EL (cell line): Measurements from ENCODE around the gene STPG3.

Experiments
- DNase-seq: peaks from one replicate; pipeline ENCODE4 v3.0.0-alpha.2; 2016

STPG3 gene

DNA sequence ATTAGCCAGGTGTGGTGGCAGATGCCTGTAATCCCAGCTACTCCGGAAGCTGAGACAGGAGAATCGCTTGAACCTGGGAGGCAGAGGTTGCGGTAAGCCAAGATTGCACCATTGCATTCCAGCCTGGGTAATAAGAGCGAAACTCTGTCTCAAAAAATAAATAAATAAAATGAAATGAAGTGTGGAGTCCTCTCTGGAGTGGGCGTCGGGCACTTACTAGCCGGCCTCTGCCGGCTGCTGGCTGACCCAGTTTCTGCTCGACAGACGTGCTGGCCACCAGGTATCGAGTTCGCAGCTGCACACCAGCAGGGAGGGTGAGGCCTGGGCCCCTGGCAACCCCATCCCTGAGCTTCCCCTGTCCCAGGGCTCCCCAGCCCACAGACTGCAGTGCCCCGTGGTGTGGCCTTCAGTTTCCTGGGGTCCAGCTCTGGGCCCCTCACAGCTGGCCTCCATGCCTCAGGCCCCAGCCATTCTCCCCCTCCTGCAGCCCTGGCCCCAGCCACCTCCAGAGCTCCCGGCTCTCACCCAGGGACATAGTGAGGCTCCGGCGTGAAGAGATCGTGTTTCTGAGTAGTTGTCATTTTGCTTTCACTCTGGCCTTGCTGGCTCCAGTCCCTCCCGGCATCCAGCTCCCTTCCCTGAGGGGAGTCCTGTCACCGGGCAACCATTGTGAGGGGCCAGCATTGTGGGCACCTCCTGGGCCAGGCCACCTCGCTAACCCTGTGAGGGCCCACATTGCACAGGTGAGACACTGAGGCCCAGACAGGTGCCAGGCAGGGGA is 3.8 kb upstream of the STPG3 start:
- DNase-seq: no peak

DNA sequence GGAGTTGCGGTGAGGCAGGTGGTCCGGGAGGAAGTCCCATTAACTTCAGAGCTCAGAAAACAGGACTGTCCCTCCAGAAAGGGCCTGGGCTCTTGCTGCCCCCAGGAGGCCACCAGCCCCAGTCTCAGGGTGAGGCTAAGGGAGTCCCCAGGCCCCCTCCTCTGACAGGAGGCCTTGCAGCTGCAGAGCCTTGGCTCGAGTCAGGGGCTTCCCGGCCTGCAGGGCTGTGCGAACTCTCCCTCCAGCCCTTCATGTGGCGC is 3.2 kb upstream of the STPG3 start:
- DNase-seq: no peak

GRCh38 chr9:137250329-137251193 is 525 bp upstream of the STPG3 start:
- no peak for DNase-seq

- no peak for DNase-seq
Measured at GRCh38 chr9:137251490-137252268, 593 bp downstream of the STPG3 start.

DNA sequence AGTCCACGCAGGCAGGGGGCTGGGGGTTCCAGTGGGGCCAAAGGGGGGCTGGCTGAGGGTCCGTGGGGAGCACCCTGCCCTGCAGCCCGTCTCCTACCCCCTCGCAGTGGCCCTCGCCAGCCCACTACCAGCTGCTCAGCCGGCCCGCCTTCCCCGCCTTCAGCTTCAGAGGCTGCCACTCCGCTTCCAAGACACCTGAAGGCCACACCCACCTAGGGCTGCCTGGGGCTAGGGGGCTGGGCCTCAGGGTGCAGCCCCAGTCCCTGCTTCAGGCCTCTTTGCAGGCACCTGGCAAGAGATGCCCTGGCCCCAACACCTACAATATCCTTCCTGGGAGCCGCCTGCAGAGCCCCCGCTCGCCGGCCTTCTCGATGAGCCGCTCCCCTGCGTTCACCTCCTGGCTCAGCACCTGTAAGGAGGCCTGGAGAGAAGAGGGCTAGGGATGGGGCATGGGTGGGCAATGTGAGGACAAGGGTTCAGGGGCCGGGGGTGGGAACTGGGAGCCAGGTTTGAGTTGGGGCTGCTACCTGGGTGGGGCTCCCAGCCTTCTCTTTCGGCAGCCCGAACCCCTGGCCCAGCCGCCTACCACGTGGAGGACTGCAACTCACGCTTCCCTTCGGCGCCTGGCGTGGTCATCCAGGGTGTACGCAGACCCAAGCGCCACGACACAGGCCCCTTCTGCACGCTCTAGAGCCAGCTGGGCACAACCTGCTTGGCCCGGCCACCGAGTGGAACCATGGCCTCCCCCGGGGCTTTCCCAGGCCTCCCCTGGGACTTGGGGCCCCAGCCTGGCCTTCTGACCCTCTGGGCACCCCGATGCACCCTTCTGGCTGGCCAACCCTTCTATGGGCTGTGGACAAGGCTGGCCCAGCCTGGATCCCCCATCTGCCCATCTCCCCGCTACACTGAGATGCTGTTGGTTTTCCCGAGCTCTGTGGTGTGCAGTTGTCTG is 1.7 kb downstream of the STPG3 start:
- no peak for DNase-seq

GRCh38 chr9:137253717-137254623 is 2.9 kb downstream of the STPG3 start:
- DNase-seq: no peak

GRCh38 chr9:137254624-137255447 is 3.8 kb downstream of the STPG3 start, which contains the start of gene NELFB:
NELFB (plus strand) TSS chr9:137255327.
- DNase-seq: peak; percentile 86

GRCh38 chr9:137255448-137256114 is 4.5 kb downstream of the STPG3 start:
- peak; percentile 51 for DNase-seq

- DNase-seq: no peak
Measured at GRCh38 chr9:137256362-137256761, 5.3 kb downstream of the STPG3 start.

DNA sequence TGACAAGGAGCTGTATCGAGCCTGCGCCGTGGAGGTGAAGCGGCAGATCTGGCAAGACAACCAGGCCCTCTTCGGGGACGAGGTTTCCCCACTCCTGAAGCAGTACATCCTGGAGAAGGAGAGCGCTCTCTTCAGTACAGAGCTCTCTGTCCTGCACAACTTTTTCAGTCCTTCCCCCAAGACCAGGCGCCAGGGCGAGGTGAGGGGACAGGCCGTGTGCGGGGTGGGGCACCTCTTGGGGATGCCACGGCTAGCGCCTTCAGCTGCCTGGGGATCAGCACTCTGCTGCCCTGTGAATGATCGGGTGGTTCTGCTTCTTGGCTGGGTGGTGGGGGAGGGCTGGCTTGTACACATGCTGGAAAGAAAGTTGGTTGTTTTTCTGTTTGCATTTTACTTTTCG is 5.8 kb downstream of the STPG3 start:
- DNase-seq: no peak

DNA sequence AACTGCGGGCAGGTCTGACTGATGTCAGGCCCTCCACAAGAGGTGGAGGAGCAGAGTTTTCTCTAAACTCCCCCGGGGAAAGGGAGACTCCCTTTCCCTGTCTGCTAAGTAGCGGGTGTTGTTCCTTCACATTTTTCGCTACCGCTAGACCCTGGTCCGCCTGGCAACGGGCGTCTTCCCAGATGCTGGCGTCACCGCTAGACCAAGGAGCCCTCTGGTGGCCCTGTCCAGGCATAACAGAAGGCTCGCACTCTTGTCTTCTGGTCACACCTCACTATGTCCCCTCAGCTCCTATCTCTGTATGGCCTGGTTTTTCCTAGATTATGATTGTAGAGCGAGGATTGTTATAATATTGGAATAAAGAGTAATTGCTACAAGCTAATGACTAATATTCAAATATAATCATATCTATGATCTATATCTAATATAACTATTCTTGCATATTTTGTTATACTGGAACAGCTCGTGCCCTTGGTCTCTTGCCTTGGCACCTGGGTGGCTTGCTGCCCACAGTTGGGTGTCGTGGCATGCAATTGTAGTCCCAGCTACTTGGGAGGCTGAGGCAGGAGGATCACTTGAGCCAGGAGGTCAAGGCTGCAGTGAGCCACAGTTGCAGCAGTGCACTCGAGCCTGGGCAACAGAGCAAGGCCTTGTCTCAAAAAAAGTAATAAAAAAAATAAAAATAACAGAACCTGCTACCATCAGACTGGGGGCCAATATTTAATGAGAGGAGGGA is 11.3 kb downstream of the STPG3 start:
- DNase-seq: peak; percentile 41

DNA sequence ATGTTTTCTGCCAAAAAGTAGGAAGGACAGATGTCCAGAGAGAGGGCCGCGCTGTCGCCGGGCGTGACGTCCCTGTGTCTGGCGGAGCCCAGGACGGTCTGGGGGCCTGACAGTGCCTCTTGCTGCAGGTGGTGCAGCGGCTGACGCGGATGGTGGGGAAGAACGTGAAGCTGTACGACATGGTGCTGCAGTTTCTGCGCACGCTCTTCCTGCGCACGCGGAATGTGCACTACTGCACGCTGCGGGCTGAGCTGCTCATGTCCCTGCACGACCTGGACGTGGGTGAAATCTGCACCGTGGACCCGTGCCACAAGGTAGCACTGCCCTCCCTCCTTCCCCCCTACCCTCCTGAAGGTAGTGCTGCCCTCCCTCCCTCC is 11.8 kb downstream of the STPG3 start:
- no peak for DNase-seq

DNA sequence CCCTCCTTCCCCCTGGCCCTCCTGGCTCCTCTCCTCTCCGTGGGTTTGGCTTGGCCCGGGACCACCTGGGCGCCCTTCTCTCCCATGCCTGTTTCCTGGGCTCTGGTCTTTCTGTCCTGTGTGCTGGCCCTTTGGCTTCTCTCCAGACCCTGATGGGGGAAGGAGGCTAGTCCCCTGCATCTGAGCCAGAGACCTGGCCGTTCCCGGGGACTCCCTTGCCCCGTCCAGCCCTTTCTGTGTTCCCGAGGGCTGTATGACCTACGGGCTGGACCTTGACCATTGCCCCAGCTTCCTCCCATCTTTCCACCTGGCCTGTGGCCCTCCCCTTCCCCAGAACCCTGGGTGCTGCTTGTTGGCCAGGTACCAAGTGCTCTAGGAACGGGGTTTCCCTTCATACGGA is 12.4 kb downstream of the STPG3 start:
- DNase-seq: no peak

DNA sequence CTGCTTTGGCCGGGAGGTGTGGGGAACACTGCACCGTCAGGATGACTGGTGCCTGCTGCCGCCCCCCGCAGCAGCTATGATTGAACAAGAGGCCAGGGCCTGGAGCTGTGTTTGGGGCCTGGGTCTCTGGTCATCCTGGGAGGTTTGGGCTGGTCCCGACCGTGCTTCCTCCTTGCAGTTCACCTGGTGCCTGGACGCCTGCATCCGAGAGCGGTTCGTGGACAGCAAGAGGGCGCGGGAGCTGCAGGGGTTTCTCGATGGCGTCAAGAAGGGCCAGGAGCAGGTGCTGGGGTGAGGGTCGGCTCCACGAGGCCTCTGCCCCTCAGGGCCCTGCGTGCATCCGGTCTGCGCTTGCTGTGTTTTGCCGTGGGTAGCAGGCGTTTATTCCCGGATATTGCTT is 13.0 kb downstream of the STPG3 start:
- DNase-seq: no peak

GRCh38 chr9:137265496-137266161 is 14.5 kb downstream of the STPG3 start:
- no peak for DNase-seq

- DNase-seq: no peak
Measured at GRCh38 chr9:137266162-137266527, 15.1 kb downstream of the STPG3 start.

GRCh38 chr9:137266585-137267453 is 15.7 kb downstream of the STPG3 start:
- no peak for DNase-seq

DNA sequence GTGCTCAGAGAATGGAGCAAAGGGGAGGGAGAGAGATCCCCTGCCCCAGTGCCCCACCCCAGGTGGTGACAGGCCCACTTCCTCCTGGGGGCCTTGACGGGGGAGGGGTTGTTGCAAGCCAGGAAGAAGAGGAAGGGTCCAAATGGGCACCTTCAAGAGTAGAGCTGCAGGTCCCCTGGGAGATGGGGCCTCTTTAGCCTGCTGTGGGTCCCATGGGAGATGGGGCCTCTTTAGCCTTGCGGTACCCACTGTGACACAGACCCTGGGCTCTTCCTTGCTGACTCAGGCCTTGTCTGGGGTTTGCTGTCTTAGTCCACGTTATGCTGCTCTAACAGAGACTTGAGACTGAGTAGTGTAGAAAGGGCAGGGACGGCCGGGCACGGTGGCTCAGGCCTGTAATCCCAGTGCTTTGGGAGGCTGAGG is 16.9 kb downstream of the STPG3 start:
- DNase-seq: no peak
